CD4-positive, alpha-beta T cell treated with Interleukin-6 for 4 hours (primary cell): ENCODE measurements around the gene OLFM4.

Source experiments
- DNase-seq: peaks from one replicate; pipeline ENCODE4 v3.0.0-alpha.2; 2020; ENCODE audit warnings: mixed read lengths

The OLFM4 gene

GRCh38 chr13:53068585-53069520 lies 40.2 kb downstream of the OLFM4 start:
- no peak for DNase-seq

DNA sequence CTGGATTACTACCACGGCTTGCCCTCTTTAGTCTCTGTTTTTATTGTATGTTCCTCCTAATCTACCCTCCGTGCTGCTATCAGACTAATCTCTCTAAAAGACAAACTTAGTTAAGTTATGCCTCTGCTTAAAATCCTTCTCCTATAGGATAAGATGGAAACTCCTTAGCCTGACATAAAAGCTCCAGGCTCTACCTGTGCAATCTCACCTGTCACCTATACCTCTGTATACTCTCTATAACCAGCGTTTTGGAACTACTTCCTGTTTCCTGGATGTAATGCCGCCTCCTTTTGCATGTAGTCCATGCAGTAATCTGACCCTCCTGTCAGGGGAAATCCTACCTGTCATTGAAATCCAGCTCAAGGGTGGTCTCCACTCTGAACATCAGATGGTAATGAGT lies 41.2 kb downstream of the OLFM4 start:
- no peak for DNase-seq

DNA sequence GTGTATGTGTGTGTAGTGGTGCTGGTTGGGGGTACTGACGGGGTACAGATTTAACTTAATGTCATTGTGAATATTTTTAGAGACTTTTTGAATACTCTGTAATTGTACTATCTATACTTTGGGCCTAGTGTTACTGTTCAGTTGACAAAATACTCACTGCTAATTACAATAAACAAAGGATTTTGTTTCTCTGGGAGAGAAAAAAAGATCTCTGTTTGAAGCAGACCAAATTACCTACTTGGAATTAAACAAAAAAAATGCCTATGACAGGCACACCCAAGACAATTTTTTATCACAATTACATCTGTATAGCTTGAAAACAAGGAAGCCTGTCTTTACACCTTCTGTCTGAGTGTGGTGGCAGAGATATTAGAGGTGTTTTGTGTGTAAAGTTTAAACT lies 45.1 kb downstream of the OLFM4 start:
- no peak for DNase-seq

DNA sequence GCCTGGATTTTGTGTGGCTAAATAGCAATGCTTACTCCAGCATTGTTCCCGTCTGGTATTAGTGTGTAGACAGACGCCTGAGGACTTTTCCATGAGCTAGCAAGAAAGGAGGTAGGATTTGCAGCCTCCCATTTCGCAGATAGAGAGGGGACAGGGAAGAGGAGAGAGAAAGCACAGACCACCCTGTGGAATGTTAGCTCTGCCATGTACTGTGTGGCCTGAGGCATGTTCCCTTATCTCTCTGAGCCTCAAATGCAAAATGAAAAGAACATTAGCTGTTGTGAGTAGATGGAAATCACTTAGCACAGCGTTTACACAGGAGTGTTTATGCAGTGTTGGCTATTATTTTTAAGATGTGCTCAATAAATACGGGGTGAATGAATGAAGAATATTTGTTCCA lies 45.5 kb downstream of the OLFM4 start:
- DNase-seq: no peak

- no peak for DNase-seq
Measured at GRCh38 chr13:53075356-53076041, 46.9 kb downstream of the OLFM4 start.

GRCh38 chr13:53079691-53080090 lies 51.1 kb downstream of the OLFM4 start:
- no peak for DNase-seq

DNA sequence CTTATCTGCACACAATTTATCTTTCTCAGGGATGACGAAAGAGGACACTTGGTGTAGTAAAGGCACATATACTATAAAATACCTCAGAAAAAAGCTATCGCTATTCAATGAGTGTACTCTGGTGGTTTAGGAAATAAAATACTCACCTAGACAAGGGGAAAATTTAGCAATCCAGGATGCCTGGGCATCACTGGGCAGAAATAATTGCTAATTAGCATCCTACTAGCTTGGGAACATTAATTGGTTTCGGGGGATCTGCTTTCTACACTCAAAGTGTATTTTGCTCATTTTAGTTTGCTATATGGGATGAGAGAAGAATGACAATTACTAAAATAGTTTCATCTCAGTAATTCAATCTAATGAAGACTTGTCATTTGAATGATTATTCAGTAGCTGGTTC lies 60.3 kb downstream of the OLFM4 start:
- no peak for DNase-seq

- no peak for DNase-seq
Measured at GRCh38 chr13:53089951-53090350, 61.3 kb downstream of the OLFM4 start.

DNA sequence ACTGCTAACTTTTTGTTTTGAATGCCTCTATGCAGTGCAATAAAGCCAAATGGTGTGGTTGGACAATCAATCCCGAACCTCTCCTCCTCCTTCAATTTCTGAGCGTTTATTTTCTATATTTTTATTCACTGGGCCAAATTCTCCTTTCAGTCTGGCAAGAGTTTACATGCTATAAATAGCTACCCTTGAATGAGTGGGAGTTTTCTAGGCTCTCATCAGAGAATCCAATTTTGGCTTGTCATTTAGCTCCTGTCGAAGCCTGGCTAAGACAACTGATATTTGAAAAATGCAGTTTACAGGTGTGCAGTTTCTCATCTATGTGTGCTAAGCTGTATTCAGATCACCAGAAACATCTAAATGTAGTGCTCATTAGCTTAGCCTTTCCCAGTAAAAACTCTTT lies 61.8 kb downstream of the OLFM4 start:
- DNase-seq: no peak

DNA sequence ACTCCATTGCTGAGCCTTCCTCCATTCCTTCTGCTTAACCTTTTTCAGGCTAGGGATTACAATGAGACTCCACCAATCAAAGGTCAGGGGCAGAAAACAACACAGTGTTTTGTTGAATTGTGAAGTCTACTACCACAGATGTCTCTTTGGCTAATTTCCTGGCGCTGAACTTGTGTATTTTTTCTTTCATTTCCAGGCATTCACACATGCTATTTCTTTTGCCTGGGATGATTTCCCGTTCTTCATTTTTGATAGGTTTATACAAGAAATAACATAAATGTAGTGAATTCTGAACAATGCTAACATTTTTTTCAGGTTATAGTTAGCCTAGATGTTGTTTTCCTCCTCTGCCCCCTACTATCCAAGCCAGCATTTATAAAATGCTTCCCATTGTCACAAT lies 64.3 kb downstream of the OLFM4 start:
- DNase-seq: no peak

DNA sequence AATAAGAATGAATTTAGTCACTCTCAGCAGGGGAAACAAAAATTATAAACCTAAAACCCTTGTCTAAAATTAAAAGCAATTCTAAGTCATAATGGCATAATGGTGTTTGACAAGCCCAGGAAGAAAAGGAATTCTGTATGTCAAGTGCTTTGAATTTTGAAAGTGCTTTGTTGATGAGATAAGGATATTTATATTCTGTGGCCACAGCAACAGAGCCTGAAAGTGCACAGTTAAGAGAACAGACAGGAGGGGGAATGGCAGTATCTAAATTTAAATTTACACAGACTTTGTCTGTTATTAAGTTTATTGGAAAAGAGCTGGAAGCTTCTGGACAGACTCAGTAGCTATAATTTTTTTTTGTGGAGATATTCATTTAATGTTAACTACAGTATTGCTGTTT lies 69.8 kb downstream of the OLFM4 start:
- DNase-seq: no peak

DNA sequence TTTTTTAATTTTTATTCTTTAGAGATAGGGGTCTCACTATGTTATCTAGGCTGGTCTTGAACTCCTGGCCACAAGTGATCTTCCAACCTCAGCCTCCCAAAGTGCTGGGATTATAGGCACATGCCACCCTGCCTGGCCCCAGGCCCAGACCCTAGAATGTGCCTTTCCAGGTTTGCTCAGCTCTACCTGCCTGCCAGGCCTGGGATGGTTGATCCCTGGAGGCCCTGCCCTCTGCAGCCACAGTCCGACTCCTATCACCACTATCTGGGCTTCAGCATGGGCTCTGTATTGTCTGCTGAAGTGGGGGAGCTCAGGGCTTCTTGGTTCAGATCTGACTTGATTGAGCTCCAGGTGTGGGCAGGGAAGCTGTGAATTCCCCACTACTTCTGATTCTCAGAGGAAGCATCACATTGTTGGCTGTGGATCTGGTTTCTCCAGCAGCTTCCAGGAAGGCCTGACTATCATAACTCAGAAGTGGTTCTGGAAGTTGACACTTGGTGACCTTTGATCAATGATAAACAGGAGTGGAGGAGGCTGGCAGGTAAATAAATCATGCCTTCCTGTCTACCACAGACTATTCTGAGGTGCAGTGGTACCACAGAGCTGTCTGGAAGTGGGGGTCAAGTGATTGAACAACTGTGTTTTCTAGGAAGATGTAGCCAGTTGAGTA lies 71.9 kb downstream of the OLFM4 start:
- DNase-seq: no peak
